HG02870 (cell line): Measurements from ENCODE around the gene NDFIP2.
"Not testable (repeated sequence)": the region's sequence is repeated elsewhere in the genome, so short reads cannot be mapped to it uniquely, and the experiment has no call there.

Experiments
- ATAC-seq: cut with Tn5 transposase; IDR thresholded peaks from one replicate; pipeline ENCODE4 v1.9.1; 2021; ENCODE audit warnings: mild to moderate bottlenecking, moderate library complexity; ENCODE audit not compliant: unreplicated experiment

Gene NDFIP2

DNA sequence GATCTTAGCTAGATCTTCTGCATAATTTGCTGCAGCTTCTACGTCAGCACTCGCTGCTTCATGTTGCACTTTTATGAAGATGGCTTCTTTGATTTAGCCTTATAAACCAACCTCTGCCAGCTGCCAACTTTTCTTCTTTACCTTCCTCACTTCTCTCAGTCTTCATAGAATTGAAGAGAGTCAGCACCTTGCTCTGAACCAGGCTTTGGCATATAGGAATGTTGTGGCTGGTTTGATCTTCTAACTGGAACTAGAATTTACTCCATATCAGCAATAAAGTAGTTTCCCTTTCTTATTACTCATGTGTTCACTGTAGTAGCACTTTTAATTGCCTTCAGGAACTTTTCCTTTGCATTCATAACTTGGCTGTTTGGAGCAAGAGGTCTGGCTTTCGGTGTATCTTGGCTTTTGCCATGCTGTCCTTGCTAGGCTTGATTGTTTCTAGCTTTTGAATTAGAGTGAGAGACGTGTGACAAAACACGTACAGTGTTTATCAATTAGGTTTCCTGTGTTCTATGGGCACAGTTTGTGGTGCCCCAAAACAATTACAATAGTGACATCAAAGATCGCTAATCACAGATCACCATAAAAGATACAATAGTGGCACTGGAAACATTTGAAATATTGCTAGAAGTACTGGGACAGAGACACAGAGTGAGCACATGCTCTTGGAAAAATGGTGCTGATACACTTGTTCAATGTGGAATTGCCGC, 50.7 kb downstream of the NDFIP2 start:
- no peak for ATAC-seq

DNA sequence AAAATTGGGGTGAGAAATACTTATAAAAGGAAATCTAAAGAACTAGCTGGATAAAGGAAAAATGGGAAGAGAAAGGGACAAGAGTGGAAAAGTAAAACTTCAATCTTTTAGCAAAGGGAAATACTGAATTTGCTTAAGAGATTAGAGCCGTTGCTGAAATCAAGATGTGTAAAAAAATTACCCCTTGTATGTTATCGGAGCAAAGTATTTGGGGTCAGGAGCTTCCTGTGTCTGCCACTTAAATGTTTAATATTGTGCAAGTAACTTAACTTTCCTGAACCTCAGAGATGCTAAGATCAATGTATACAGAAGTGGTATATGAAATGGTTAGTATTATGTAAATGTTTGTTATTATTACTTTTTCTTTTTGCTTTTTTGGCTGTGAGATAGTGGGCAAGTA, 51.6 kb downstream of the NDFIP2 start:
- no peak for ATAC-seq

DNA sequence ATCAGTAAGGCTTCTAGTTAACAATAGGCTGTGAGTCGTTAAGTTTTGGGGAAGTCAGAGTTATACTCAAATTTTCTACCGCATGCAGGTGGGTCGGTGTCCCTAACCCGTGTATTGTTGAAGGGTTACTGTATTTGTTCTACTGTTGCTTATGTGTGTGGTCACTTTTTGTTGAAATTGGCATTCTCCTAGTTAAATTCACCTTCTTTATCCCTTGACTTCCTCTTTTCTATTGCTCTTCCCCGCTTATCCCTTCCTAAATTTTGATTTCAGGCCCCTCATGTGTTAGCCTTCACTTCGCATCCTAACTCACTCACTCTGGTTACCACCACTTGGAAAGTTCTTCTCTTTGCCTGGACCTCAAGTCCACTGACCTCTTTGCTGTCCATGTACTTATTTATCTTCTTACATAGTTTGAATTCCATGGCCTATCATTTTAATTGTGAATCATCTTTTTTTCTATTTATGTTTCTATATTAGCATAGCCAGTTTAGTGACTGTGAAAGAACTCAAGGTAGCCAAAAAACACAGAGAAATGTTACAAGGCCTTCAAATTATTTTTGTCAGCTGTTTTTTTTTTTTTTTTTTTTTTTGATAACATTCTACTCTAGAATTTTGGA, 52.9 kb downstream of the NDFIP2 start:
- no peak for ATAC-seq

DNA sequence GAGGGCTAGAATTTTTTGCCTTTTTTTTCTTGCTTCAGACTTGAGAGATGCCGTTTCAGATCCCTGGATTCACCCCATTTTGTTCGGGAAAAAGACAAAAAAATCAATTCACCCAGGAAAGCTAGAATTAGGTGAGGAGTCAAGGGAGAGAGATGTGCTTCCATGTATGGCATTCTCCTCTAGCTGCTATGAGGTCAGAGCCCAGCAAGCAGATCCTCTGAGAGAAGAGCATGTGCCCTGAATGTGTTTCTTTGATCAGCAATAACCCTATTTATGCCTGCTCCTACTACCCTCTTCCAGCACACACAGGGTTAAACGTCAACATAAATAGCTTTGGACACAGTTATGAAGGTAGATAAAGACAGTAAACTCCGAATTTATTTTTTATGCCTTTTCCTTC, 53.6 kb downstream of the NDFIP2 start:
- ATAC-seq = no peak

DNA sequence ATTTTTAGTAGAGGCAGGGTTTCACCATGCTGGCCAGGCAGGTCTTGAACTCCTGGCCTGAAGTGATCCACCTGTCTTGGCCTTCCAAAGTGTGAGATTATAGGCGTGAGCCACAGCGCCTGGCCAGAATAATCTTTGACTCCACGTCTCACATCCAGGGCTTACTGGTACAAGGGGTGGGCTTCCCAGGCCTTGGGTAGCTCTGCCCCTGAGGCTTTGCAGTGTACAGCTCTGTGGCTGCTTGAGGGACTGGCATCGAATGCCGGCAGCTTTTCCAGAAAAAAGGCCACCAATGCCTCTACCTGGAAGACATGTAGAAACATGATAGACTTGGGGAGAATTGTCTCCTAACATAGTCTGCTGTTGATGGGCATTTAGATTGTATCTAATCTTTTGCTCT, 57.8 kb downstream of the NDFIP2 start:
- no peak for ATAC-seq

DNA sequence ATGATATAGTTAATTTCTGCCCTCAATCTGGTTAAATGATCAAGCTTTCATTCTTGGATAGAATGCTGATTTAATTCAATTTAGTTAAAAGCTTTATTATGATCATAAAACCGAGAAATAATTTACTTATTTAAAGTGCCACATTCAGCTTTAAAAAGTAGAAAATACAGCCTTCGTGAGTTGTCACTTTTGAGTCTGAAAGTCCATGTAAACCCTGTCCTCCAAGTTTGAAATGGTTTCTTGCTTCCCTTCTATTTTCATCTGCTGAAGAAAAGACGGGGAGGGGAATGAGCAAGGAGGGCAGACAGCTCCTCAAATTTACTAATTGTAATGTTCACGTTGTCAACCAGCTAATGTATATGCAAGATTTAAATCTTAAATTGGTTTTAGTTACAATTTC, 59.5 kb downstream of the NDFIP2 start:
- ATAC-seq = no peak

DNA sequence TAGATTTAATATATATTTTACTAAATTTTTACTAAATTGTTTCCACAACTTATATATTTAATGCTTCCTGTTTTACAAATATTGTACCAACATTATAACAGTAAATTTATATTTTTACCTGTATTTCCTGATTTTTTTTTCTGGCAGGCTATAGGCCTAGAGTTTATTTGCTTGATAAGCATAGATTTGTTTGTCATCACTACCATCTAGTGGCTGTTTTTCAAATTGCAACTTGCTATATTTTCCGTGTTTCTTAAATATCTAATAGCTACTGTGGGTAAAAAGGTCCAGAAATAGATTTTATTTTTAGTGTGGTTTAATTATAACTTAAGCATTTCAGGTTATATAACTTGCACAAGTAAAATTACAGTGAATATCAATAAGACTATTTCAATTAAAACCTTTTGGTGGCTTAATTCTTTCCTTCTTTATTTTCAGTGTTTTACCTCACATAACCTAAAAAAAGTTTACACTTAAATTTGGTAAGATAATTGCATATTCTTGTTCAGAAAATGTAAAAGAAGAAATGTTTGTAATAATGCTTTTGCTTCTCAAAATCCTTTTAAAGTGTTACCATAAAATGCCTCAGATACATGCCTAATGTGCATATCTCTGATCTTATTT, 60.6 kb downstream of the NDFIP2 start:
- ATAC-seq = peak; percentile 55

DNA sequence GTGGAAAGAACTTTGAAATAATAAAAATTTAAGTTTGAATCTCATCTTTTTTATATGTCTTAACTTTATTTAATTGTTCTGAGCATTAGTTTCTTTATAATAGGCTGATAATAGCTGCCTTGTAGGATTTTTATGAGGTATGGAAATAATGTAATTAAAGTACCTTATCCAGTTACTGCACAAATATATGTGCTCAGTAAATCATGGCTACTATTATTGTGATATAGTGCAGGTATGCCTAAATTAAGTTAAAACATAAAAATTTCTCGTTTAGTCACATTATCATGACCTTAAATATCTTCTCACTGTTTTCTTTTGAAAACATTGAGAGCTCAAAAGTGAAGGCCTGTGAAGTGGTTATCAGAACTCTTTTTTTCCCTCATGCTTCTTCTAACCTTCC, 62.9 kb downstream of the NDFIP2 start:
- no peak for ATAC-seq

DNA sequence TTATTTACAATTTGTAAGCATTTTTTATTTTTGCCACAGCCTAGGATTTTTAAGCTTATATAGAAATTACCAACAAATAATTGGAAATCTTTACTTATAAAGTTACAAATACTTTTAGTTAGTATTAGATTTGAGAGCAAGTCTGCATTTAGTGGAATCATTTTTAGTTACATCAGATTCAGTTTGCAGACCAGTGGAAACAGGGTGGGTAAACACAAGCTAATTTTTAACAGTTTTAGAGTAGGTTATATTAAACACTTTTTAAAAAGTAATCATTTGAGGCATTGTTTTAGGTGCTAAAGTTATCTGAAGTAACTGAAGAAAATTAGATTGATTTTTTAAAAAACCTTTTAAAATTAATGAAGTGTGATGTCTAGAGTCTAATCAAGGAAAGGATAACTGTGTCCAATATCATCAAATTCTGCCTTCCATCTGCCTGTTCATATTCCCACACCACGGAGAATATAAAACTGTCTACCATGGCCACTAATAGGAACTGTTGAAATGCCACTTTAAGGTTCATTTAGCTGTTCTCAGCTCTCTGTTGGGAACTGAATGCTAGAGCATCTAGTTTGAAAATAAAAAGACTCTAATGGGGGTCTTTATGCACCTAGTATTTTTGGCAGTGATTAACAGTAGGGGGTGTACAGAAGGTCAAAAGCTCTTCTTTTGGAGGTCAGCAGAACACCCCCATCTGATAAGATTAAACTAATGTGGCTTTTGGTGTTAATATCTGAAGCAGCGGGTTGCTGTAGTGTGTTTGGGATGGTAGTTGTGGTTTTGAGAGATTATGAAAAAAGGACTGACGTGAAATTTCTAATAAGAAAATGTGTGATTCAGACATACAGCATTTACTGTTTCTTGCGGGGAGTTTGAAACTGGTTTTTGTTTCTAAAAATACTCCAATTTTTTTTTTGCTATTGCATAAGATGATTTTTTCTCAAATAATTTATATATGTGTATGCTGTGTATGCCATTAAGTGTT, 66.5 kb downstream of the NDFIP2 start:
- no peak for ATAC-seq

DNA sequence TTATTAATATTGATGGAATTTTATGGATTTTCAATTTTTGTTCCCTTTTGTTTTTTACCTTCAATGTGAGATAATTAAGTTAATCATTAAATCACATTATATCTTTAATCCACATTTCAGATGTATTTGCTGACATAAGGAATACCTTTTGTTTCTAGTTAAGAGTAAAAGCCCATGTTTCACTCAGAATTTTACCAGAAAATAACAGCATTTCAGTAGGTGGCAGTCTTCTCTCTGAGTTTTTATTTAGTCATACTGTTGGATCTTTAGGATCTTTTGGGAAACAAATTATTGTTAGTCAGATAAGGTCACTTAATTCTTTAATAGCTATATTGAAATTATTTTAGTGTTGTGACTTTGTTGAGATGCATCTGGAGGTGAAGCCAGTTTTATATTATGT, 67.9 kb downstream of the NDFIP2 start:
- no peak for ATAC-seq

DNA sequence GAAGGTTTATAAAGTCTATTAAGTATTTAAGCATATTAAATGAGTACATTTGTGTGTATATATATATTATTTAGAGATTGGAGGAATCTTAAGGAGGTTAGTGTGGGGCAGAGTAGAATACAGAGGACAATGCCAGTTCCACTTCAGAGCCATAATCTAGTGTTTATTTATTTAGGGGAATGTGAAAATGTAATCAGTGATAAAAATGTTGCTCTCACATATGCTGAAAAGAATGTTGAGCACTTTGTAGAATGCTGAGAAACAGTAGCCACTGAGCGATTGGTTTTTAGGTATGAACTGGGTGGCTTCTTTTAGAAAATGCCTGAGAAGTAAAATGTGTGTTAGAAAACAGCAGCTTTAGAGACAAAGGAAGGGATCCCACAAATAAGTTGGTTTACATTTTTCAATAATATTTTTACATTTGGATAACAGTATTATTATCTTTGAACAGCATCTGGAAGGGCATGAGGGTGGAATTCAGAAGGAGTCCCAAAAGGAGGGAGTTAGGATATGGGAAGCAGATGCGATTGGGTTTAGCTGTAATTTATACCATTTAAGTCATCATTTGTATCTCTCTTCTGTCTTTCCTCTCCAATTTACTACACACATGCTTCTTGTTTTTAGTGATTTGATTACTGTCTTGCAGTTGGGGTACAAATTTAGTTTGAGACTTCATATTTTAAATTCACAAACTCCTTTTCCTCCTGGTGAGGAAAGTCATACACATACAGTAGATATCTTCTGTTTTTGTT, 68.6 kb downstream of the NDFIP2 start:
- ATAC-seq = no peak

DNA sequence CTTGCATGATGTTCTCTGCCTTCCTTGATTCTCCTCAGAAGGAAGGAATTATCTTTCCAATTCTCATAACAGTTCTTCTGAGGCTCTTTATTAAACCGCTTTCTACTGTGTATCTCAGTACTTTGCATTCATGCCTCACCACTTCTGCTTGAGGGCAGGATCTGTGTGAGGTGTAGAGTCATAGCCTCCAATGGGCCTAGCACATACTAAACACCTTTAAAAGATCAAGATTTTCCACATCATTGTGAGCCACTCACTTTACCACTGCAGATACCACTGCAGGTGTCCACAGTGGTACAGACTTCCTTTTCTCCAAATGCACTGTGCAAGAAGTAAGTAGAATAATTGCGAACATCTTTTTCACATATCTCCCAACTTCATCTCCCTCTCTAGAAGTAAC, 76.7 kb downstream of the NDFIP2 start:
- ATAC-seq = no peak

DNA sequence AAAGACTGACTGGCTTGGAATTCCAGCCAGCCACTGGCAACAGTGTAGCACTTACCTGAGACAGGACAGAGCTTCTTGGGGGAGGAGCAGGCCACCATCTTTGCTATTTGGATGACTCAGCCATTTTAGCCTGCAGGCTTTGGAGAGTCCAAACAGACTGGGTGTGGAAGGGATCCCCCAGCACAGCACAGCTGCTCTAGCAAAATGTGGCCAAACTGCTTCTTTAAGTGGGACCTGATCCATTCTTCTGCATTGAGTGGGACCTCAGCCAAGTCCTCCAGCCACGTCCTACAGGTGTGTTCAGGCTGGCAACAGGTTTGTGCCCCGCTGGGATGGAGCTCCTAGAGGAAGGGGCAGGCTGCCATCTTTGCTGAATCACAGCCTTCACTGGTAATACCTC, 80.0 kb downstream of the NDFIP2 start:
- no peak for ATAC-seq

DNA sequence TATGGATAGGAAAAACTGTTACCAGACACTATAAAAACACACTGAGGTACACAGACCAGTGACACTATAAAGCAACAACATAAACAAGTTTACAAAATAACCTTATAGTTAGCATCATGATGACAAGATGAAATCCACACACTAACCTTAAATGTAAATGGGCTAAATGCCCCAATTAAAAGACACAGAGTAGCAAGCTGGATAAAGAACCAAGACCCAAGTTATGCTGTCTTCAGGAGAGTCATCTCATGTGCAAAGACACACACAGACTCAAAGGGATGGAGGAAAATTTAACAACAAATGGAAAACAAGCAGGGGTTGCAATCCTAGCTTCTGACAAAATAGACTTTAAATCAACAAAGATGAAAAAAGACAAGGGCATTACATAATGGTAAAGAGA, 81.6 kb downstream of the NDFIP2 start:
- no peak for ATAC-seq

DNA sequence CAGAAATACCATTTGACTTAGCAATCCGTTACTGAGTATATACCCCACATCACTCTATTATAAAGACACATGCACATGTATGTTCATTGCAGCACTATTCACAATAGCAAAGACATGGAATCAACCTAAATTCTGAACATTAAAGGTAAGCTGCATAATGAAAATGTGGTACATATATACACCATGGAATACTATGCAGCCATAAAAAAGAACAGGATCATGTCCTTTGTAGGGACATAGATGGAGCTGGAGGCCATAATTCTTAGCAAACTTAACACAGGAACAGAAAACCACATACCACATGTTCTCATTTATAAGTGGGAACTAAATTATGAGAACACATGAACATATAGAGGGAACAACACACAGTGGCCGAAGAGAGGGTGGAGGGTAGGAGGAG, 85.2 kb downstream of the NDFIP2 start:
- ATAC-seq = no peak

DNA sequence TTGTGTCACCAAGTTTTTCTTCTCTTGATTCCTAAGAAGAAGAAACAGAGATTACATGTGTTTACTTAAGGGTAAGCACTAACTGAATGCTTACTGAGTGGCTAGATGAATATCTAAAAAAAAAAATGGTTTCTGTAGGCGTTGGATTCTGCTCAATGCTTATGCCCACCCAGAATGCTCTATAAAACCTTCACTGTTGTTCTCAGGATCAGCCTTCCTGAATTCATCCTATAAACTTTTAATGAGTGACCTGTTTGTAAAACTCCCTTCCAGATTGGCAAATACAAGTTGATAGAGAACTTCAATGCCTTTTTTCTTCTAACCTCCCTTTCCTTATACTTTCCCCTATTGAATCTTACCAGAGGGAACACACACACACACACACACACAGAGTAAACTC, 90.2 kb downstream of the NDFIP2 start:
- ATAC-seq = no peak

DNA sequence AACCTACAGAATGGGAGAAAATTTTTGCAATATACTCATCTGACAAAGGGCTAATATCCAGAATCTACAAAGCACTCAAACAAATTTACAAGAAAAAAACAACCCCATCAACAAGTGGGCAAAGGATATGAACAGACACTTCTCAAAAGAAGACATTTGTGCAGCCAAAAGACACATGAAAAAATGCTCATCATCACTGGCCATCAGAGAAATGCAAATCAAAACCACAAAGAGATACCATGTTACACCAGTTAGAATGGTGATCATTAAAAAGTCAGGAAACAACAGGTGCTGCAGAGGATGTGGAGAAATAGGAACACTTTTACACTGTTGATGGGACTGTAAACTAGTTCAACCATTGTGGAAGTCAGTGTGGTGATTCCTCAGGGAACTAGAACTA, 92.9 kb downstream of the NDFIP2 start:
- ATAC-seq = not testable (repeated sequence)

DNA sequence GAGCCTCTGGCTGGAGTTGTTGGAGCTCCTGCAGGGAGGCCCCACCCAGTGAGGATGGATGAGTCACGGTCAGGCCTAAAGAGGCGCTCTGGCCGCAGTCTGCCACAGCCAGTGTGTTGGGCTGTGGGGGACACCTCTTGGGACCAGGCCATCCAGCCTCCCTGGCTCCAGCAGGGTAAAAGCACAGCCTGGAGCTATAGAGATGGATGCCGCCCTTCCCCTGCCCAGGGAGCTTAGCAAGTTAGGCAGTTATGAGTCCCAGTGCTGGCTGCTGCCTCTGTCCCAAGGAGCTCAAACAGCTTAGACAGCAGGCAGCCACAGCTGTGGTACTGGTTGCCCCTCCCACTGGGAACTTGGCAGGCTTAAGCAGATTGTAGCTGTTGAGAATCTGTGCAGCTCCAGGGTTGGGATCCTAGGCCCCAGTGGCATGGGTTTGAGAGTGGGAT, 100.9 kb downstream of the NDFIP2 start:
- ATAC-seq = no peak

DNA sequence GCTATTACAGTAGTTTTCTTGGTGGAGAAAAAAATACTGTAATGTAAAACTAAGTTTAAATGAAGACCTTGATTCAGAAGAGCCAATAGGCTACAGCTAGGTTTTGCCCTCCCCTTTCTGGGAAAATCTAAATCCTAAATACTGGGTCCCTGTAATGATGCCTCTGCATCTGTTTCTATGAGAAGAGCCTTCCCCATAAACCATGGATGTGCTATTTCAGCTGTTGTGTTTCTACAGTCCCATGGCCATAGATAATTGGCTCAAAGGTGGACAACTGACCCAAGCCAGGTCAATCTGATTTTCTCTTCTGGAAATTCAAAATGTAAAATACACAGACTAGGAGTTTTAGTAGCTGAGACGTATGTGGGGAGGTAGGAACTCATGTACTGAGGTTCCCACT, 101.9 kb downstream of the NDFIP2 start:
- no peak for ATAC-seq

DNA sequence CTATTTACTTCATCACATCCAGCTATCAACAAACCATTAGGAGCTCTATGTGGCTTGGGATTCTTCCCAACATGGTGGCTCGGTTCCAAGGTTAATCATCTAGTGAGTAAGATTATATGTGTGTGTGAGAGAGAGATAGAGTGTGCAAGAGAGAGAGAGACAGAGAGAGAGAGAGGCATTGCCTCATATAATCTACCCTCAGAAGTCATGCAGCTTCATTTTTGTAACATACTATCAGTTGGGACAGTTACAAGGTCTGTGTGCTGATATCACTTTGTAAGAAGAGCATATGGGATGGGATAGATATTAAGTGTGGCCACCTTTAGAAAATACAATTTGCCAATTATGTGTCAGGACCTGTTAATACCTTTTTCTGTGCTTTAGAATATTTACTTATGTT, 104.1 kb downstream of the NDFIP2 start:
- no peak for ATAC-seq
